Heart left ventricle (tissue), 13 donors: ENCODE results near the gene SLIT3.

ENCODE experiments used
- CTCF ChIP-seq, 12 donors: fragments of 200-600 bp; sonication (generic) in 4 of 12; IDR thresholded peaks; one replicate each; pipeline versions ENCODE4 v1.5.0 to v1.8.0; 2018 to 2022; ENCODE audit warnings: antibody characterized with exemption in 12 of 12, mild to moderate bottlenecking in 5 of 12
- POLR2A ChIP-seq, 2 donors: fragments of 450-650 bp; IDR thresholded peaks; one replicate each; pipeline ENCODE4 v1.6.1; 2017; ENCODE audit warnings: antibody characterized with exemption in 2 of 2, mild to moderate bottlenecking in 2 of 2, moderate library complexity in 2 of 2
- donor health status: ischemic (EF 13 %, LVEDD 7.1; RV severe dilation, severe dysfunction).
- donor health status: DM: no; HTN: yes; CAD: no.
- donor health status: DM: no; HTN: no; CAD: no.
- donor health status: ischemic (EF 25% LVEDD 6.9; RV normal size, moderate dysfunction).
- donor health status: ischemic (EF 25% LVEDD 5.7; RV mildly dilated, moderate dysfunction).
- donor health status: ischemic (EF 35%, LVEDD 5.7; RV mildly dilated, moderate dysfunction).
- donor health status: nonischemic (EF 11% LVEDD 7.7; RV severe dilation, severe dysfunction).
- donor health status: DM: yes; HTN: yes; CAD: no.
- donor health status: PGD.
- donor health status: ischemic (EF 29% LVEDD 5.4; RV normal size, mild dysfunction).
- donor health status: nonischemic (EF 23%, LVEDD 6.1; RV moderate dilation, normal function).

GRCh38 chr5:168889039-168889438 lies 411.9 kb downstream of the SLIT3 start:
- TF ChIP-seq CTCF (IDR thresholded peaks at IDR 0.05) = no peak
- TF ChIP-seq POLR2A (IDR thresholded peaks at IDR 0.05) = no peak
